IPS DF 4.7 (cell line): ENCODE data around the gene ARMC5.

Experiments
- DNase-seq: peaks from one replicate; pipeline ENCODE4 v3.0.0-alpha.2; 2013; ENCODE audit warnings: low spot score; ENCODE audit errors: extremely low read depth

Gene ARMC5

GRCh38 chr16:31460582-31461002 lies 1.3 kb downstream of the ARMC5 start:
- no peak for DNase-seq

GRCh38 chr16:31461201-31461920 lies 2.1 kb downstream of the ARMC5 start:
- no peak for DNase-seq

GRCh38 chr16:31461921-31462804 lies 2.9 kb downstream of the ARMC5 start:
- DNase-seq, result no peak

- DNase-seq, result no peak
Observed at GRCh38 chr16:31464348-31464769, 5.1 kb downstream of the ARMC5 start.

GRCh38 chr16:31464781-31465260 lies 5.5 kb downstream of the ARMC5 start:
- no peak for DNase-seq

GRCh38 chr16:31465788-31466370 lies 6.6 kb downstream of the ARMC5 start:
- no peak for DNase-seq

GRCh38 chr16:31466381-31466841 lies 7.1 kb downstream of the ARMC5 start:
- no peak for DNase-seq

- DNase-seq, result no peak
Observed at GRCh38 chr16:31467151-31467773, 8.0 kb downstream of the ARMC5 start.

- DNase-seq, result no peak
Observed at GRCh38 chr16:31467858-31468257, 8.6 kb downstream of the ARMC5 start.

GRCh38 chr16:31470615-31471014 lies 11.3 kb downstream of the ARMC5 start:
- DNase-seq, result no peak

- DNase-seq, result no peak
Observed at GRCh38 chr16:31471241-31471874, 12.1 kb downstream of the ARMC5 start.

- DNase-seq, result no peak
Observed at GRCh38 chr16:31471875-31472708, 12.8 kb downstream of the ARMC5 start, which contains the start of gene TGFB1I1. Gene TGFB1I1, plus strand, starts transcription at chr16:31472152. Its CDS starts 37 bp downstream, at chr16:31472189.

- DNase-seq, result no peak
Observed at GRCh38 chr16:31472709-31473203, 13.5 kb downstream of the ARMC5 start.

GRCh38 chr16:31473264-31473984 lies 14.1 kb downstream of the ARMC5 start:
- DNase-seq, result no peak

GRCh38 chr16:31474173-31474714 lies 14.9 kb downstream of the ARMC5 start:
- no peak for DNase-seq

- DNase-seq, result no peak
Observed at GRCh38 chr16:31474773-31475738, 15.8 kb downstream of the ARMC5 start.

- DNase-seq, result no peak
Observed at GRCh38 chr16:31475946-31476302, 16.6 kb downstream of the ARMC5 start.
